ENCODE measurements around the gene AXDND1. TPM values are rescaled to one million over a fixed set of nuclear protein-coding genes. Genes with fewer than 3 reads are reported as not detected.
"Not testable (repeated sequence)": the region's sequence is repeated elsewhere in the genome, so short reads cannot be mapped to it uniquely, and the experiment has no call there.

AXDND1 gene
- total RNA-seq, 1 experiment from 2014 or later, result 0.48 TPM

DNA sequence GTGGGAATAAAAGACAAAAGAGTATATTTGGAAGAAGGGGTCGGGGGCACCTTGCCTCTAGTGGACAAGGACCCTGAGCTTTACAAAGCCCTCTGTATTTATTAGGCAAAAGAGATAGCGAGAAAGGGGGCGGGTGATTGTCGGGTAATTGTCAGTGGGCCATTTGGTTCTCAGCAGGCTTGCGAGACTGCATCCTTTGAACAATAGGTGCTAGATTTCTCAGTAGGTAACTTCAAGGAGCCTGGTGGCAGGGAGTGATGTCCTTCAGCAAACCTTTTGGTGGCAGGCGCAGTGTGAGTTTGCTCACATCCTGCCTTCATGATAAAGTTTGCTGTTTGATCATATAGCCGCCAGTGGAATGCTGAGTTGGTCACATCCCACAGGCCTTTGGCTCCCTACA is 71.4 kb downstream of the AXDND1 start:
- peaks cover 0 to 4% (median 2%) of the 10 kb centered on the region in 3 experiments; a peak in 2 of 7 replicates for H3K36me3 Mint-ChIP-seq (ENCODE audit: insufficient read depth in 1 of 3, low read depth in 3 of 3)

DNA sequence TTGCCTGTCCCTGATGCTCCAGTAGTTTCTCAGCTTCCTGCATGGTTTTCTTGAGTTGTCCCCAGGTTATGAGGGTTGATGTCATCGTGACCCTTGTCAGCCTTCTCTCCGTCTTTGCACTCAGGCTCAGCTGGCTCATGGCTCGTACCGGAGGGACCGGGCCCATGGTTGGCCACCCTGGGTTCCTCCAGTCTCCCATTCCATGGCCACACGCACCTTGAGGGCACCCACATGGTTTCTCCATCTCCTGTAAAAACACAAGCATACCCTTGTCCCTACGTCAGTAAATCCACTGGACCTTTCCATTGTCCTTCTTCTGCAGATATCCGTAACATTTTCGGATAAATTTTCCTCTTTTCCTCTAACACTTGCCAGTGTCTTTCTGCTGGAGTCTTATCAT is 73.9 kb downstream of the AXDND1 start:
- H3K27me3 Mint-ChIP-seq (ENCODE audit: low read depth); H3K9me3 ChIP-seq (ENCODE audit: control insufficient read depth, low read depth, low read length); H4K91ac ChIP-seq (ENCODE audit: insufficient read length, low read depth, low read length); H3K79me2 ChIP-seq (ENCODE audit: insufficient read depth, low read length); H4K20me1 ChIP-seq (ENCODE audit: control insufficient read depth, insufficient read depth, insufficient read length); H3T11ph ChIP-seq (ENCODE audit: low read length); H2BK120ac ChIP-seq (ENCODE audit: low read depth, low read length, poor library complexity, severe bottlenecking); H3K27ac ChIP-seq (ENCODE audit: insufficient read length, low read depth, low read length); H3K9ac ChIP-seq (ENCODE audit: extremely low read depth, insufficient read length, low read length); H2AK5ac ChIP-seq (ENCODE audit: insufficient read length, low read length); H2BK20ac ChIP-seq (ENCODE audit: low read depth, low read length, poor library complexity, severe bottlenecking); H2AFZ ChIP-seq (ENCODE audit: low read length); H2BK12ac ChIP-seq (ENCODE audit: insufficient read length, low read depth, low read length); H3K4me3 Mint-ChIP-seq; H3K79me1 ChIP-seq (ENCODE audit: insufficient read depth, low read depth, low read length, poor library complexity, severe bottlenecking); H3K23me2 ChIP-seq (ENCODE audit: insufficient read length, low read depth, low read length, poor library complexity, severe bottlenecking); H3K36me3 Mint-ChIP-seq (ENCODE audit: insufficient read depth in 1 of 3, low read depth in 3 of 3); H4K5ac ChIP-seq (ENCODE audit: insufficient read length, low read depth, low read length); H3K4me1 ChIP-seq (ENCODE audit: insufficient read depth, low read length); H3K23ac ChIP-seq (ENCODE audit: insufficient read length, low read depth, low read length); H3K27ac Mint-ChIP-seq; DNase-seq; H2BK5ac ChIP-seq (ENCODE audit: insufficient read length, low read length); H3K56ac ChIP-seq (ENCODE audit: insufficient read length, low read depth, low read length); H3K27me3 ChIP-seq (ENCODE audit: insufficient read depth, low read length); H3K4me2 ChIP-seq (ENCODE audit: insufficient read depth, insufficient read length, low read length); H3K18ac ChIP-seq (ENCODE audit: insufficient read length, low read depth, low read length); H3K14ac ChIP-seq (ENCODE audit: insufficient read depth, low read length); H4K8ac ChIP-seq (replicated peaks; ENCODE audit: insufficient read length, low read depth, low read length); H3K4me1 Mint-ChIP-seq; H3K4ac ChIP-seq (ENCODE audit: low read depth, low read length); H2BK15ac ChIP-seq (ENCODE audit: low read depth, low read length): not testable (repeated sequence)
- WGBS (ENCODE audit: extremely low coverage, insufficient read length, low lambda C conversion rate), result no CpG with 5 or more reads among the region's 9 CpGs
- peaks cover 7 to 14% of the 10 kb centered on the region in 2 experiments for H3K9me3 Mint-ChIP-seq

More for the DNA sequence above, 71.4 kb downstream of the AXDND1 start:
- Mint-ChIP-seq H3K9me3 (peaks cover 7 to 14% of the 10 kb centered on the region in 2 experiments), H3K4me1 (no peaks in the 10 kb centered on the region), H3K4me3 (no peak overlapping the region), H3K27me3 (ENCODE audit: low read depth) (peaks cover 11% of the 10 kb centered on the region), H3K27ac (no peak overlapping the region)
- Histone ChIP-seq H4K8ac (replicated peaks; ENCODE audit: insufficient read length, low read depth, low read length) (no peak overlapping the region), H2BK20ac (ENCODE audit: low read depth, low read length, poor library complexity, severe bottlenecking) (no peak overlapping the region), H2BK15ac (ENCODE audit: low read depth, low read length) (no peak overlapping the region), H2BK12ac (ENCODE audit: insufficient read length, low read depth, low read length) (no peak overlapping the region), H3K4me1 (ENCODE audit: insufficient read depth, low read length) (no peaks in the 10 kb centered on the region), H3K27ac (ENCODE audit: insufficient read length, low read depth, low read length) (no peak overlapping the region), H2BK5ac (ENCODE audit: insufficient read length, low read length) (no peak overlapping the region), H3K9me3 (ENCODE audit: control insufficient read depth, low read depth, low read length) (no peaks in the 10 kb centered on the region), H3K79me2 (ENCODE audit: insufficient read depth, low read length) (no peaks in the 10 kb centered on the region), H3K18ac (ENCODE audit: insufficient read length, low read depth, low read length) (no peak overlapping the region), H3K4ac (ENCODE audit: low read depth, low read length) (no peak overlapping the region), H4K5ac (ENCODE audit: insufficient read length, low read depth, low read length) (no peak overlapping the region), H3K9ac (ENCODE audit: extremely low read depth, insufficient read length, low read length) (no peak overlapping the region), H3T11ph (ENCODE audit: low read length) (no peak overlapping the region), H3K23ac (ENCODE audit: insufficient read length, low read depth, low read length) (no peak overlapping the region), H3K4me2 (ENCODE audit: insufficient read depth, insufficient read length, low read length) (no peak overlapping the region), H4K20me1 (ENCODE audit: control insufficient read depth, insufficient read depth, insufficient read length) (no peaks in the 10 kb centered on the region), H3K23me2 (ENCODE audit: insufficient read length, low read depth, low read length, poor library complexity, severe bottlenecking) (no peaks in the 10 kb centered on the region), H2AFZ (ENCODE audit: low read length) (no peak overlapping the region), H2BK120ac (ENCODE audit: low read depth, low read length, poor library complexity, severe bottlenecking) (no peak overlapping the region), H3K27me3 (ENCODE audit: insufficient read depth, low read length) (no peaks in the 10 kb centered on the region), H3K56ac (ENCODE audit: insufficient read length, low read depth, low read length) (no peak overlapping the region), H2AK5ac (ENCODE audit: insufficient read length, low read length) (no peak overlapping the region), H3K14ac (ENCODE audit: insufficient read depth, low read length) (no peak overlapping the region), H4K91ac (ENCODE audit: insufficient read length, low read depth, low read length) (no peak overlapping the region), H3K79me1 (ENCODE audit: insufficient read depth, low read depth, low read length, poor library complexity, severe bottlenecking) (no peaks in the 10 kb centered on the region)
- WGBS (ENCODE audit: extremely low coverage, insufficient read length, low lambda C conversion rate), result no CpG with 5 or more reads among the region's 7 CpGs
- TF ChIP-seq, protein P1, sequence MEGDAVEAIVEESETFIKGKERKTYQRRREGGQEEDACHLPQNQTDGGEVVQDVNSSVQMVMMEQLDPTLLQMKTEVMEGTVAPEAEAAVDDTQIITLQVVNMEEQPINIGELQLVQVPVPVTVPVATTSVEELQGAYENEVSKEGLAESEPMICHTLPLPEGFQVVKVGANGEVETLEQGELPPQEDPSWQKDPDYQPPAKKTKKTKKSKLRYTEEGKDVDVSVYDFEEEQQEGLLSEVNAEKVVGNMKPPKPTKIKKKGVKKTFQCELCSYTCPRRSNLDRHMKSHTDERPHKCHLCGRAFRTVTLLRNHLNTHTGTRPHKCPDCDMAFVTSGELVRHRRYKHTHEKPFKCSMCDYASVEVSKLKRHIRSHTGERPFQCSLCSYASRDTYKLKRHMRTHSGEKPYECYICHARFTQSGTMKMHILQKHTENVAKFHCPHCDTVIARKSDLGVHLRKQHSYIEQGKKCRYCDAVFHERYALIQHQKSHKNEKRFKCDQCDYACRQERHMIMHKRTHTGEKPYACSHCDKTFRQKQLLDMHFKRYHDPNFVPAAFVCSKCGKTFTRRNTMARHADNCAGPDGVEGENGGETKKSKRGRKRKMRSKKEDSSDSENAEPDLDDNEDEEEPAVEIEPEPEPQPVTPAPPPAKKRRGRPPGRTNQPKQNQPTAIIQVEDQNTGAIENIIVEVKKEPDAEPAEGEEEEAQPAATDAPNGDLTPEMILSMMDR (conservative IDR thresholded peaks at IDR 0.05), result no peak
- DNase-seq, result no peak
